HepG2 (cell line): ENCODE measurements around the gene MEI1. TPM values are rescaled to one million over a fixed set of nuclear protein-coding genes. Genes with fewer than 3 reads are reported as not detected.

Experiments used
- CBX1 ChIP-seq: IDR thresholded peaks from one replicate; pipeline ENCODE4 v1.6.1; 2016; ENCODE audit warnings: antibody characterized with exemption, low read depth
- FOXA1 ChIP-seq, 2 experiments: fragments of 450-650 bp in 1 of 2; sonication (generic) in 1 of 2; formaldehyde crosslinking in 1 of 2; IDR thresholded peaks; 2 replicates each; pipeline versions ENCODE4 v1.4.0 to v1.6.1; 2016 to 2020; ENCODE audit warnings: missing genetic modification reagents in 1 of 2
- GATAD2A ChIP-seq: IDR thresholded peaks from 2 replicates; pipeline ENCODE4 v1.6.1; 2016
- MBNL3 ChIP-seq: fragments of 250-450 bp; sonication (Bioruptor Pico); conservative IDR thresholded peaks from 2 replicates; pipeline ENCODE4 v1.8.0; 2022; ENCODE audit warnings: mild to moderate bottlenecking, inconsistent platforms
- NFAT5 ChIP-seq: sonication (generic); formaldehyde crosslinking; IDR thresholded peaks from 2 replicates; pipeline ENCODE4 v1.4.0; 2020; ENCODE audit warnings: missing genetic modification reagents
- PRDM15 ChIP-seq: sonication (generic); formaldehyde crosslinking; IDR thresholded peaks from 2 replicates; pipeline ENCODE4 v1.4.0; 2020; ENCODE audit warnings: missing genetic modification reagents
- SCMH1 ChIP-seq: sonication (generic); formaldehyde crosslinking; IDR thresholded peaks from 2 replicates; pipeline ENCODE4 v1.9.0; 2021; ENCODE audit warnings: missing genetic modification reagents, mild to moderate bottlenecking, borderline replicate concordance
- TBX3 ChIP-seq: fragments of 450-650 bp; IDR thresholded peaks from 2 replicates; pipeline ENCODE4 v1.6.1; 2017; ENCODE audit warnings: antibody characterized with exemption, mild to moderate bottlenecking, inconsistent platforms, borderline replicate concordance
- ZBTB4 ChIP-seq: sonication (generic); formaldehyde crosslinking; IDR thresholded peaks from 2 replicates; pipeline ENCODE4 v1.4.0; 2020; ENCODE audit warnings: missing genetic modification reagents, mild to moderate bottlenecking, borderline replicate concordance
- ZFP36 ChIP-seq: fragments of 150-350 bp; IDR thresholded peaks from 2 replicates; pipeline ENCODE4 v1.6.1; 2018; ENCODE audit warnings: borderline replicate concordance, low read length, low read depth; ENCODE audit not compliant: partially characterized antibody
- ZNF136 ChIP-seq: sonication (generic); formaldehyde crosslinking; IDR thresholded peaks from 2 replicates; pipeline ENCODE4 v1.8.1; 2022; ENCODE audit warnings: low read depth, mild to moderate bottlenecking, moderate library complexity, missing genetic modification reagents
- ZNF224 ChIP-seq: sonication (generic); formaldehyde crosslinking; IDR thresholded peaks from 2 replicates; pipeline ENCODE4 v1.5.0; 2020; ENCODE audit warnings: mild to moderate bottlenecking, missing genetic modification reagents
- ZNF546 ChIP-seq: sonication (generic); formaldehyde crosslinking; conservative IDR thresholded peaks from 2 replicates; pipeline ENCODE4 v1.8.1; 2023; ENCODE audit warnings: mild to moderate bottlenecking, missing genetic modification reagents
- ZNF577 ChIP-seq: sonication (generic); formaldehyde crosslinking; IDR thresholded peaks from 2 replicates; pipeline ENCODE4 v1.4.0; 2020; ENCODE audit warnings: mild to moderate bottlenecking, low read depth, missing genetic modification reagents, borderline replicate concordance
- ZNF674 ChIP-seq: sonication (generic); formaldehyde crosslinking; IDR thresholded peaks from 2 replicates; pipeline ENCODE4 v1.5.0; 2020; ENCODE audit warnings: low read depth, mild to moderate bottlenecking, missing genetic modification reagents
- ZNF777 ChIP-seq: sonication (generic); formaldehyde crosslinking; IDR thresholded peaks from 2 replicates; pipeline ENCODE4 v1.4.0; 2020; ENCODE audit warnings: missing genetic modification reagents
- polyA plus RNA-seq, 8 experiments: library from polyadenylated mRNA; depleted of rRNA in 3 of 8; stranded (reverse) in 7 of 8; unstranded in 1 of 8; fragments of >200 nt; fragmentation: Illumina TruSeq in 4 of 8; extraction: Trizol in 4 of 8; gene quantifications; 2 replicates each; pipeline versions ENCODE4 v1.2.1 to v1.2.3, GENCODE V29; 2011 to 2016; ENCODE audit warnings: low read depth in 4 of 8, missing spikeins in 1 of 8, mixed read lengths in 1 of 8; ENCODE audit not compliant: insufficient read depth in 1 of 8
- total RNA-seq, 5 experiments: library from RNA; depleted of rRNA; stranded (reverse); fragments of >200 nt; fragmentation: Illumina TruSeq; extraction: Trizol; gene quantifications; 2 replicates each; pipeline ENCODE4 v1.2.3, GENCODE V29; 2016; ENCODE audit warnings: low read depth in 1 of 5

Gene MEI1
- total and polyA plus RNA-seq, 2 of the 13 experiments (the other 11 are each of a cell fraction or from before 2014, with no cell fraction given), result 0.75 to 1.9 TPM

GRCh38 chr22:41800348-41801146, 101.2 kb downstream of the MEI1 start, which contains the start of gene CCDC134 (continued):
- TF ChIP-seq NFAT5, result peak; percentile 79; the same call in 1 of the 2 replicates
- no peak for TF ChIP-seq ZNF674
- TF ChIP-seq ZNF546, result peak; percentile 96
- peak; percentile 20; the same call in 1 of the 2 replicates for TF ChIP-seq ZNF777 (CRISPR knock-in tag)
- no peak for TF ChIP-seq MBNL3 (CRISPR knock-in tag)
- peak; percentile 25 for TF ChIP-seq CBX1
- no peak for TF ChIP-seq ZNF577
- 0 out of 2 replicates have a peak, but pooled peaks have one; percentile 55 for TF ChIP-seq PRDM15 (CRISPR knock-in tag)
- TF ChIP-seq GATAD2A, result 0 out of 2 replicates have a peak, but pooled peaks have one; percentile 28
- TF ChIP-seq ZBTB4 (CRISPR knock-in tag), result peak; percentile 82; the same call in 1 of the 2 replicates
- TF ChIP-seq SCMH1 (CRISPR knock-in tag), result no peak
- no peak for TF ChIP-seq FOXA1 (IDR thresholded peaks at IDR 0.05)
- TF ChIP-seq FOXA1 (CRISPR knock-in tag; IDR thresholded peaks at IDR 0.05), result no peak; the same call in 1 of the 2 replicates
- TF ChIP-seq ZNF136 (CRISPR knock-in tag), result no peak
- TF ChIP-seq ZFP36, result no peak
- TF ChIP-seq TBX3, result no peak
- 0 out of 2 replicates have a peak, but pooled peaks have one; percentile 90 for TF ChIP-seq ZNF224
